ENCODE measurements around the gene PRR12. TPM values are rescaled to one million over a fixed set of nuclear protein-coding genes. Genes with fewer than 3 reads are reported as not detected.
A peak's percentile ranks its signal among the peaks of the same experiment; 100 is the strongest.

PRR12 gene
- total RNA-seq, 1 donor, result 3.0 TPM

DNA sequence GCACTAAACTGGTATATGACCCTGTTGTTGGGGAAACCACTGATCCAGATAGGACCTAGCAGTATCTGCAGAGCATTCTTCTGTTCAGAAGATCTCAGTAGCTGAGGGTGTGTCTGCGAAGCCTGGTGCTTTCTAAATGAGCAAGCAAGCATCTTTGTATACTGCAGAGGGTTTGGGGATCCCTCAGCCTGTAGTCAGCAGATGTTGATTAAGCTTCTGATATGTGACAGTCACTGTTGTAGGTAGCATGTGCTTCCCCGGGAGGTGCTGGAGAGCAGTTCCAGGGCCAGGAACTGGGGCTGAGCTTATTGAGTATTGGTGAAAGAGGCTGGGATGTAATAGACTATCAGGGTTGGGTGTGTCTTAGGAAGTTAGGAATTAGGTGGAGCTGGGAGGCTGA, 52.5 kb downstream of the PRR12 start:
- TF ChIP-seq, protein P1, sequence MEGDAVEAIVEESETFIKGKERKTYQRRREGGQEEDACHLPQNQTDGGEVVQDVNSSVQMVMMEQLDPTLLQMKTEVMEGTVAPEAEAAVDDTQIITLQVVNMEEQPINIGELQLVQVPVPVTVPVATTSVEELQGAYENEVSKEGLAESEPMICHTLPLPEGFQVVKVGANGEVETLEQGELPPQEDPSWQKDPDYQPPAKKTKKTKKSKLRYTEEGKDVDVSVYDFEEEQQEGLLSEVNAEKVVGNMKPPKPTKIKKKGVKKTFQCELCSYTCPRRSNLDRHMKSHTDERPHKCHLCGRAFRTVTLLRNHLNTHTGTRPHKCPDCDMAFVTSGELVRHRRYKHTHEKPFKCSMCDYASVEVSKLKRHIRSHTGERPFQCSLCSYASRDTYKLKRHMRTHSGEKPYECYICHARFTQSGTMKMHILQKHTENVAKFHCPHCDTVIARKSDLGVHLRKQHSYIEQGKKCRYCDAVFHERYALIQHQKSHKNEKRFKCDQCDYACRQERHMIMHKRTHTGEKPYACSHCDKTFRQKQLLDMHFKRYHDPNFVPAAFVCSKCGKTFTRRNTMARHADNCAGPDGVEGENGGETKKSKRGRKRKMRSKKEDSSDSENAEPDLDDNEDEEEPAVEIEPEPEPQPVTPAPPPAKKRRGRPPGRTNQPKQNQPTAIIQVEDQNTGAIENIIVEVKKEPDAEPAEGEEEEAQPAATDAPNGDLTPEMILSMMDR (IDR thresholded peaks at IDR 0.05; ENCODE audit: insufficient read depth, low read depth, low read length), result no peak
- peak overlapping the region; percentile 10 for H3K4me3 ChIP-seq (ENCODE audit: low read depth, low read length)
- DNase-seq (ENCODE audit: low read depth), result no peak

DNA sequence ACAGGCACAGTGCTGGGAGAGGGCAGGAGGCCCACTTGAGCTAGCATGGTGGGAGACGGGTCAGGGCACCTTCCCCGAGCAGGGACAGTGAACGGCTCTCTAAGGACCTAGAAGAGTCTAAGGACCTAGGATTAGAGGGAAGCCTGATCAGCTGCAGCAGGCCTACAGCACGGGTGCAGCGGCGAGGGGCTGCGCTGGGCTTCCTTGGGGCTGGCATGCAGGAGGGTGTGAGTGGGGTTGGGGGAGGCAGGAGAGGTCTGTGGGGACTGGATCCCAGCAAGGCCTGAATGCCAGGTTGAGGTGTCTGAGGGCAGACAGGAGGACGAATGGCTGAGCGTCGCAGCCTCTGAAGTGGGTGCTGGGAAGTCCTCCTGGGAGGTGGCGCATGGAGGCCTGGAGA, 54.6 kb downstream of the PRR12 start:
- no peak for DNase-seq (ENCODE audit: low read depth)
- no peak overlapping the region for H3K4me3 ChIP-seq (ENCODE audit: low read depth, low read length)
- TF ChIP-seq, protein P1 (IDR thresholded peaks at IDR 0.05; ENCODE audit: insufficient read depth, low read depth, low read length), result no peak

DNA sequence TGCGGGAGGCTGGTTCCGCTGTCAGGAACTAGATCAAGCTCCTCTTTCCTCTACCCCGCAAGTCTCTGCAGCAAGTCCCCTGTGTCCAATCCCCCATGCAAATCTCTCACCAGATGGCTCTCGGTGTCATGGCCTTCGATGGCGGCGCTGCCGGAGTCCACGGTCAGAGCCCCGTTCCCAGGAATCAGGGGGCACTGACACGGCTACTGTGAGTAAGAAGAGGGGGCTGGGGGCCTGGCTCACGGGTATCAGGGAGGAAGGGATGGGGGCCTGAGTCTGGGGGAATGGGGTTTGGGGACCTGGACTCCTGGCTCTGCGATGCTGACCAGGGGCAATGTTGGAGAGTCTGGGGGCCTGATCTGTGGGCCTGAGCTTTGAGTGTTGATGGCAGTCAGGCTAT, 55.0 kb downstream of the PRR12 start:
- no peak for DNase-seq (ENCODE audit: low read depth)
- TF ChIP-seq, protein P1 (IDR thresholded peaks at IDR 0.05; ENCODE audit: insufficient read depth, low read depth, low read length), result no peak
- H3K4me3 ChIP-seq (ENCODE audit: low read depth, low read length), result no peak overlapping the region

DNA sequence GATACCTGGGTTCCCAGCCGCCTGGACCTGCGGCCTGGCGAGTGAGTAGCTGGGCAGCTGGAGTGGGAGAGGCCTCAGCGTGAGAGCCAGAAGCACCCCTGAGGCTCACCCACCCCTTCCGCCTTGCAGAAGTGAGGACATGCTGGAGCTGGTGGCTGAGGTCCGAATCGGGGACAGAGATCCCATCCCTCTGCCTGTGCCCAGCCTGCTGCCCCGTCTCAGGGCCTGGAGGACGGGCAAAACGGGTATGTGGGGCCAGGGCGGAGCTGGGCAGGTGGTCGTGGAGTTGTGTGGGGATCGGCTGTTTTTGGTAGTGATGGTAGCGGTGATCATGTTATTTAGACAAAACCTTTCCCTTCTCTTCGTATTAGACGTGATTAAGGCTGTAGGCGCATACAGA, 55.6 kb downstream of the PRR12 start:
- TF ChIP-seq, protein P1 (IDR thresholded peaks at IDR 0.05; ENCODE audit: insufficient read depth, low read depth, low read length), result no peak
- H3K4me3 ChIP-seq (ENCODE audit: low read depth, low read length), result no peak overlapping the region
- no peak for DNase-seq (ENCODE audit: low read depth)

DNA sequence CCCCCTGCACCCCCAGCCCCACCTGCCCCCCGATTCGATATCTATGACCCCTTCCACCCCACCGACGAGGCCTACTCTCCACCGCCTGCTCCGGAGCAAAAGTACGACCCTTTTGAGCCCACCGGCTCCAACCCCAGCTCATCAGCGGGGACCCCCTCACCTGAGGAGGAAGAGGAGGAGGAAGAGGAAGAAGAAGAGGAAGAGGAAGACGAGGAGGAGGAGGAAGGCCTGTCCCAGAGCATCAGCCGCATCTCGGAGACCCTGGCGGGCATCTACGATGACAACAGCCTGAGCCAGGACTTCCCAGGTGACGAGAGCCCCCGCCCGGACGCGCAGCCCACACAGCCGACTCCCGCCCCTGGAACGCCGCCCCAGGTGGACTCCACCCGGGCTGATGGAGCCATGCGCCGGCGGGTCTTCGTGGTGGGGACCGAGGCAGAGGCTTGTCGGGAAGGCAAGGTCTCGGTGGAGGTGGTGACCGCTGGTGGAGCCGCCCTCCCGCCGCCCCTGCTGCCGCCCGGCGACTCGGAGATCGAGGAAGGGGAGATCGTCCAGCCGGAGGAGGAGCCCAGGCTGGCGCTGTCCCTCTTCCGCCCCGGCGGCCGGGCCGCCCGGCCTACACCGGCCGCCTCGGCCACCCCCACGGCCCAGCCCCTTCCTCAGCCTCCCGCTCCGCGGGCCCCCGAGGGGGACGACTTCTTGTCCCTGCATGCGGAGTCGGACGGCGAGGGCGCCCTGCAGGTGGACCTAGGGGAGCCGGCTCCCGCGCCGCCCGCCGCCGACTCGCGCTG, 60.2 kb downstream of the PRR12 start:
- no peak for DNase-seq (ENCODE audit: low read depth)
- no peak overlapping the region for H3K4me3 ChIP-seq (ENCODE audit: low read depth, low read length)
- TF ChIP-seq, protein P1 (IDR thresholded peaks at IDR 0.05; ENCODE audit: insufficient read depth, low read depth, low read length), result no peak

DNA sequence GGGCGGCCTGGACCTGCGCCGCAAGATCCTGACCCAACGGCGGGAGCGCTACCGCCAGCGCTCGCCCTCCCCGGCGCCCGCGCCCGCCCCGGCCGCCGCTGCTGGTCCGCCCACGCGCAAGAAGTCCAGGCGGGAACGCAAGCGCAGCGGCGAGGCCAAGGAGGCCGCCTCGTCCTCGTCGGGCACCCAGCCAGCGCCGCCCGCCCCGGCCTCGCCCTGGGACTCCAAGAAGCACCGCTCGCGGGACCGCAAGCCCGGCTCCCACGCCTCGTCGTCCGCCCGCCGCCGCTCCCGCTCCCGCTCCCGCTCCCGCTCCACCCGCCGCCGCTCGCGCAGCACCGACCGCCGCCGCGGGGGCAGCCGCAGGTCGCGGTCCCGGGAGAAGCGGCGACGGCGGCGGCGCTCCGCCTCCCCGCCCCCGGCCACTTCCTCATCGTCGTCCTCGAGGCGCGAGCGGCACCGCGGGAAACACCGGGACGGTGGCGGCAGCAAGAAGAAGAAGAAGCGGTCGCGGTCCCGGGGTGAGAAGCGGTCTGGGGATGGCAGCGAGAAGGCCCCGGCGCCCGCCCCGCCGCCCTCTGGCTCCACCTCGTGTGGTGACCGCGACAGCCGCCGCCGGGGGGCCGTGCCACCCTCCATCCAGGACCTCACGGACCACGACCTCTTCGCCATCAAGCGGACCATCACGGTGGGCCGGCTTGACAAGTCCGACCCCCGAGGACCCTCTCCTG, 61.0 kb downstream of the PRR12 start:
- DNase-seq (ENCODE audit: low read depth), result no peak
- TF ChIP-seq, protein P1 (IDR thresholded peaks at IDR 0.05; ENCODE audit: insufficient read depth, low read depth, low read length), result no peak

More for the DNA sequence above, 61.0 kb downstream of the PRR12 start:
- no peak overlapping the region for H3K4me3 ChIP-seq (ENCODE audit: low read depth, low read length)
